ENCODE results near the gene C17orf50.

DNA sequence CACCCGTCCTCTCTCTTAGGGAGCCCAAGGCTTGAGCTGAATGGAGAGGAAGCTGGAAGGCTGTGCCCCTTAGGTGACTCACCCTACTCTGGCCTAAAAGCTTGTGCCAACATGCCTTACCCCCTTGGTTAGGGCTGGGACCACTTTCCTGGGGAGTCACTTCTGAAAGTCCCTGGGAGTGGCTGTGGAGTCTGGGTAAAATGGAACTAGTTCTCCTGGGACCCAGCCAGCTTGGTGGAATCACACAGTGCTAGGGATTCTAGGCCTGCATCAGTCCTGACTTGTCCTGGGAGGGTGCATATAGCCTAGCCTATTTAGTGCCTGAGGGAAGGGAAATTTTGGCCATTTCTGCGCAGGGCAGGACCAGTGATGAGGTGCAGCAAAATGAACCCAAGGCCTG is 24.2 kb downstream of the C17orf50 start:
- TF ChIP-seq, protein P1, sequence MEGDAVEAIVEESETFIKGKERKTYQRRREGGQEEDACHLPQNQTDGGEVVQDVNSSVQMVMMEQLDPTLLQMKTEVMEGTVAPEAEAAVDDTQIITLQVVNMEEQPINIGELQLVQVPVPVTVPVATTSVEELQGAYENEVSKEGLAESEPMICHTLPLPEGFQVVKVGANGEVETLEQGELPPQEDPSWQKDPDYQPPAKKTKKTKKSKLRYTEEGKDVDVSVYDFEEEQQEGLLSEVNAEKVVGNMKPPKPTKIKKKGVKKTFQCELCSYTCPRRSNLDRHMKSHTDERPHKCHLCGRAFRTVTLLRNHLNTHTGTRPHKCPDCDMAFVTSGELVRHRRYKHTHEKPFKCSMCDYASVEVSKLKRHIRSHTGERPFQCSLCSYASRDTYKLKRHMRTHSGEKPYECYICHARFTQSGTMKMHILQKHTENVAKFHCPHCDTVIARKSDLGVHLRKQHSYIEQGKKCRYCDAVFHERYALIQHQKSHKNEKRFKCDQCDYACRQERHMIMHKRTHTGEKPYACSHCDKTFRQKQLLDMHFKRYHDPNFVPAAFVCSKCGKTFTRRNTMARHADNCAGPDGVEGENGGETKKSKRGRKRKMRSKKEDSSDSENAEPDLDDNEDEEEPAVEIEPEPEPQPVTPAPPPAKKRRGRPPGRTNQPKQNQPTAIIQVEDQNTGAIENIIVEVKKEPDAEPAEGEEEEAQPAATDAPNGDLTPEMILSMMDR (IDR thresholded peaks at IDR 0.05), result no peak
- TF ChIP-seq EP300 (IDR thresholded peaks at IDR 0.05; ENCODE audit: low read depth) (no peak), POLR2A (IDR thresholded peaks at IDR 0.05) (no peak)
